Measurements from ENCODE around the gene GREB1. TPM values are rescaled to one million over a fixed set of nuclear protein-coding genes. Genes with fewer than 3 reads are reported as not detected.
A peak's percentile ranks its signal among the peaks of the same experiment; 100 is the strongest.

The GREB1 gene
- total and polyA plus RNA-seq, 2 of the 13 experiments (the other 11 are each of a cell fraction or from before 2014, with no cell fraction given): 31.3 to 61.2 TPM

- TF ChIP-seq ZBTB2 (CRISPR knock-in tag; IDR thresholded peaks at IDR 0.05; ENCODE audit: low read depth): 0 out of 2 replicates have a peak, but pooled peaks have one; percentile 9
- TF ChIP-seq ZFP90 (CRISPR knock-in tag; IDR thresholded peaks at IDR 0.05; ENCODE audit: borderline replicate concordance): 0 out of 2 replicates have a peak, but pooled peaks have one; percentile 40
- 0 out of 2 replicates have a peak, but pooled peaks have one; percentile 10 for TF ChIP-seq MED1 (CRISPR knock-in tag; IDR thresholded peaks at IDR 0.05)
- no peak for TF ChIP-seq ONECUT2 (CRISPR knock-in tag; IDR thresholded peaks at IDR 0.05)
- 0 out of 2 replicates have a peak, but pooled peaks have one; percentile 16 for TF ChIP-seq ZNF230 (CRISPR knock-in tag; IDR thresholded peaks at IDR 0.05)
- TF ChIP-seq KDM5B (CRISPR knock-in tag; IDR thresholded peaks at IDR 0.05; ENCODE audit: borderline replicate concordance): peak; percentile 60; the same call in 1 of the 2 replicates
- no peak for TF ChIP-seq ZNF501 (CRISPR knock-in tag; IDR thresholded peaks at IDR 0.05)
- TF ChIP-seq HOXA5 (CRISPR knock-in tag; IDR thresholded peaks at IDR 0.05): 0 out of 2 replicates have a peak, but pooled peaks have one; percentile 11
- TF ChIP-seq ZNF441 (CRISPR knock-in tag; IDR thresholded peaks at IDR 0.05; ENCODE audit: borderline replicate concordance): no peak
- TF ChIP-seq, protein P1, sequence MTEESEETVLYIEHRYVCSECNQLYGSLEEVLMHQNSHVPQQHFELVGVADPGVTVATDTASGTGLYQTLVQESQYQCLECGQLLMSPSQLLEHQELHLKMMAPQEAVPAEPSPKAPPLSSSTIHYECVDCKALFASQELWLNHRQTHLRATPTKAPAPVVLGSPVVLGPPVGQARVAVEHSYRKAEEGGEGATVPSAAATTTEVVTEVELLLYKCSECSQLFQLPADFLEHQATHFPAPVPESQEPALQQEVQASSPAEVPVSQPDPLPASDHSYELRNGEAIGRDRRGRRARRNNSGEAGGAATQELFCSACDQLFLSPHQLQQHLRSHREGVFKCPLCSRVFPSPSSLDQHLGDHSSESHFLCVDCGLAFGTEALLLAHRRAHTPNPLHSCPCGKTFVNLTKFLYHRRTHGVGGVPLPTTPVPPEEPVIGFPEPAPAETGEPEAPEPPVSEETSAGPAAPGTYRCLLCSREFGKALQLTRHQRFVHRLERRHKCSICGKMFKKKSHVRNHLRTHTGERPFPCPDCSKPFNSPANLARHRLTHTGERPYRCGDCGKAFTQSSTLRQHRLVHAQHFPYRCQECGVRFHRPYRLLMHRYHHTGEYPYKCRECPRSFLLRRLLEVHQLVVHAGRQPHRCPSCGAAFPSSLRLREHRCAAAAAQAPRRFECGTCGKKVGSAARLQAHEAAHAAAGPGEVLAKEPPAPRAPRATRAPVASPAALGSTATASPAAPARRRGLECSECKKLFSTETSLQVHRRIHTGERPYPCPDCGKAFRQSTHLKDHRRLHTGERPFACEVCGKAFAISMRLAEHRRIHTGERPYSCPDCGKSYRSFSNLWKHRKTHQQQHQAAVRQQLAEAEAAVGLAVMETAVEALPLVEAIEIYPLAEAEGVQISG (CRISPR knock-in tag; IDR thresholded peaks at IDR 0.05): peak; percentile 13; the same call in 1 of the 2 replicates
- no peak for TF ChIP-seq ZMYM2 (CRISPR knock-in tag; IDR thresholded peaks at IDR 0.05)
- TF ChIP-seq, protein P2, sequence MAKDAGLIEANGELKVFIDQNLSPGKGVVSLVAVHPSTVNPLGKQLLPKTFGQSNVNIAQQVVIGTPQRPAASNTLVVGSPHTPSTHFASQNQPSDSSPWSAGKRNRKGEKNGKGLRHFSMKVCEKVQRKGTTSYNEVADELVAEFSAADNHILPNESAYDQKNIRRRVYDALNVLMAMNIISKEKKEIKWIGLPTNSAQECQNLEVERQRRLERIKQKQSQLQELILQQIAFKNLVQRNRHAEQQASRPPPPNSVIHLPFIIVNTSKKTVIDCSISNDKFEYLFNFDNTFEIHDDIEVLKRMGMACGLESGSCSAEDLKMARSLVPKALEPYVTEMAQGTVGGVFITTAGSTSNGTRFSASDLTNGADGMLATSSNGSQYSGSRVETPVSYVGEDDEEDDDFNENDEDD (CRISPR knock-in tag; IDR thresholded peaks at IDR 0.05; ENCODE audit: borderline replicate concordance): no peak
- TF ChIP-seq, protein P3, sequence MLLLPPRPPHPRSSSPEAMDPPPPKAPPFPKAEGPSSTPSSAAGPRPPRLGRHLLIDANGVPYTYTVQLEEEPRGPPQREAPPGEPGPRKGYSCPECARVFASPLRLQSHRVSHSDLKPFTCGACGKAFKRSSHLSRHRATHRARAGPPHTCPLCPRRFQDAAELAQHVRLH (CRISPR knock-in tag; IDR thresholded peaks at IDR 0.05; ENCODE audit: borderline replicate concordance, low read depth): 0 out of 2 replicates have a peak, but pooled peaks have one; percentile 0
- peak; percentile 1; the same call in 1 of the 2 replicates for TF ChIP-seq IKZF5 (CRISPR knock-in tag; IDR thresholded peaks at IDR 0.05)
These were observed 50.7 kb downstream of the GREB1 start (continued) for GRCh38 chr2:11584525-11585056.

All from HepG2 (cell line).